GM12864 (cell line): ENCODE results near the gene WDR7.

Source experiments
- DNase-seq: peaks from one replicate; pipeline ENCODE4 v3.0.0-alpha.2; 2011; ENCODE audit warnings: low read depth
- H3K4me3 ChIP-seq: 2 replicates; pipeline ENCODE4 v1.5.1; 2011; ENCODE audit warnings: mild to moderate bottlenecking, low read depth, low read length, control low read depth
- TF ChIP-seq, protein P1 (sequence below): IDR thresholded peaks from 2 replicates; pipeline ENCODE4 v1.5.1; 2011; ENCODE audit warnings: low read depth, mild to moderate bottlenecking, moderate library complexity, low read length, control low read depth, inconsistent platforms; ENCODE audit errors: missing control alignments

WDR7 gene

DNA sequence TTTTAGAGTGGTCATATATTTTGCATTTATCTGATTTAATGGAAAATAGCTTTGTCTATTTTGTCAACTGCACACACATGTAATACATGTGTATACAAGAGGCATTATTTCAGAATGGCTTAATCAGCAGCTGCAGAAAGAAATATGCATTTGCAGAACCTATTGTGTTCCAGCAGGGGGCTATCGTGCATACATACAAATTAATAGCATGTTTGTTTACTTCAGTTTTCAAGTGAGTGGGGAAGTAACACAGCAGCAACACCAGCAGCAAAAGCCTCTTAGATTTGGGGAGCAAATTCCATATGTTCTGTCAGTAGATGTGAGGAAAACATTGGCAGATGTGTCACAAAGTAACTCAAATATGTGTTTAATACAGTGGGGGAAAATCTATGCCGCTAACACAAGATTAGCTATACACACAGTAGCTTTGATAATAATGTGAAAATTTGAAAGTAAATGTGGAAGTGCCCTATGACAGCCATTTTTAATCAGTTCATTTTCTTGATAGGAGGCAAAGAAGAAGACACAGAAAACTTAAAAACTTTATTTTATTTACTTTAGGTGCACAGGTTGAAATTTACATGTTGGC is 218.1 kb downstream of the WDR7 start:
- peak; percentile 37 for DNase-seq
- TF ChIP-seq, protein P1, sequence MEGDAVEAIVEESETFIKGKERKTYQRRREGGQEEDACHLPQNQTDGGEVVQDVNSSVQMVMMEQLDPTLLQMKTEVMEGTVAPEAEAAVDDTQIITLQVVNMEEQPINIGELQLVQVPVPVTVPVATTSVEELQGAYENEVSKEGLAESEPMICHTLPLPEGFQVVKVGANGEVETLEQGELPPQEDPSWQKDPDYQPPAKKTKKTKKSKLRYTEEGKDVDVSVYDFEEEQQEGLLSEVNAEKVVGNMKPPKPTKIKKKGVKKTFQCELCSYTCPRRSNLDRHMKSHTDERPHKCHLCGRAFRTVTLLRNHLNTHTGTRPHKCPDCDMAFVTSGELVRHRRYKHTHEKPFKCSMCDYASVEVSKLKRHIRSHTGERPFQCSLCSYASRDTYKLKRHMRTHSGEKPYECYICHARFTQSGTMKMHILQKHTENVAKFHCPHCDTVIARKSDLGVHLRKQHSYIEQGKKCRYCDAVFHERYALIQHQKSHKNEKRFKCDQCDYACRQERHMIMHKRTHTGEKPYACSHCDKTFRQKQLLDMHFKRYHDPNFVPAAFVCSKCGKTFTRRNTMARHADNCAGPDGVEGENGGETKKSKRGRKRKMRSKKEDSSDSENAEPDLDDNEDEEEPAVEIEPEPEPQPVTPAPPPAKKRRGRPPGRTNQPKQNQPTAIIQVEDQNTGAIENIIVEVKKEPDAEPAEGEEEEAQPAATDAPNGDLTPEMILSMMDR, result peak; percentile 70

DNA sequence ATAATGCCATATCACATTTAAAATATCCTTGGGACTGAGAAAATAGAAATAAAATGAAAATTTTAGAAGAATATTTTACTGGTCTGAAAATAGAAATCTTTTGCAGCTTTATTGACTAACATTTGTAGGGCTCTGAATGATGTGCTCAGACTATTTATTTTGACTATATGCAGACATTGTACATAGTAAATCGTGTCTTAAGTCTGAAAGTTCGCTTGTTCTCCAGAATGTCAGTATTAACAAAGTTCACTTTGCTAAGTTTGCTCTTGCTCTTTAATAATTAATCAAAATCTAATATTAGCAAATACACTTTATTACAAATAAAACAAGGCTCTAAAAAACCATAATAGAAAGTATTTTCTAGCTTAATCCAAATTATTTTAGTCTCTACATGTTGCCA is 219.8 kb downstream of the WDR7 start:
- TF ChIP-seq, protein P1, result no peak
- DNase-seq, result no peak
- no peak overlapping the region for H3K4me3 ChIP-seq

More for the DNA sequence above, 218.1 kb downstream of the WDR7 start:
- no peak overlapping the region for H3K4me3 ChIP-seq

DNA sequence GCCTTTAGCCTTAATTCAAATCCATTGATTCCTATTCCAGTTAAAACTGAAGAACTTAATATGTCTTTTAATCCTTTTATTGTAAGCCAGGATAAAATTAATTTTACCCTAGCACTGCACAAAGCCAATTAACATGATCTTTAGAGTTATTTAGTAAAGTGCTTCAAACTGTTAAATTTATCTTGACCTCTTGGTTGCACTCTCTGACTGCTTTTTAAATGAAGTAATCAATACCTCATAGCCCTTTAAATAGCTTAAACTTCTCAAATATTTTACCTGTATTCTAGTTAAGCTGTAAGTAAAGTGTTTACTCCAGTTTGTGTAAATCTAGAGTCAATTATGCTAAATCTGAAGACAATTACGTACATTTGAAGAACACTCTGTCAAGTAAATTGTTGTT is 221.0 kb downstream of the WDR7 start:
- TF ChIP-seq, protein P1, result no peak
- DNase-seq, result no peak
- H3K4me3 ChIP-seq, result no peak overlapping the region

DNA sequence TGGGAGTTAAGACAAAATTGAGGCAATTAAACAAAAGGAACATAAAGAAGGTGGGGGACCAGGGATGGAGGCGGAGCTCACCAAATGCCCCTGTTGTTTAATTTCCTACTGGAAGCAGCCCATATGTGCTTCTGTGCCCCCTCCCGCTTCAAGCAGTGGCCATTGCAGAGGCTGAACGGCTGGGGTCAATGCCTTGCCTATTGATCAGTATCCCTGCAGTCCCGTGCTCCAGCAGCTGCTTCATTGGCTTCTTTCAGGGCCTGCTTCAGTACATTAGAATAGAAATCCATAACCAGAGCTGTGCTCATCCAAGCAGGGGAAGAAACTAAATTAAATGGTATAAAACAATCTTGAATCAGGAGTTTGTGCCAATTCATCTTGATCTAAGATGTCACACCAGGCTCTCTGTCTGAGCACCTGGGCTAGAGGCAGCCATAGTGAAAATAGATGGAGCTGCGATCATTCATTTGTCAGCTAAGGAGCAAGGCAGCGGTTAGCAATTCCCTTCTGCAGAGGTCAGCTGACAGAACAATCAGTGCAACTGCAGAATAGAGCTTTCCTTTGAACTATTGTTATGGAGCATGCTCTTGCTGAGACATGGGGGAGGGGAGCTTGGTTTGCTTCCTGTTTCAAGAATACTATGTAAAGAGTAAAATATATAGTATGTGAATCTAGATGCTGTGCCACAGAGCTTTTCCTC is 222.4 kb downstream of the WDR7 start:
- H3K4me3 ChIP-seq, result no peak overlapping the region
- no peak for DNase-seq
- TF ChIP-seq, protein P1, result no peak

DNA sequence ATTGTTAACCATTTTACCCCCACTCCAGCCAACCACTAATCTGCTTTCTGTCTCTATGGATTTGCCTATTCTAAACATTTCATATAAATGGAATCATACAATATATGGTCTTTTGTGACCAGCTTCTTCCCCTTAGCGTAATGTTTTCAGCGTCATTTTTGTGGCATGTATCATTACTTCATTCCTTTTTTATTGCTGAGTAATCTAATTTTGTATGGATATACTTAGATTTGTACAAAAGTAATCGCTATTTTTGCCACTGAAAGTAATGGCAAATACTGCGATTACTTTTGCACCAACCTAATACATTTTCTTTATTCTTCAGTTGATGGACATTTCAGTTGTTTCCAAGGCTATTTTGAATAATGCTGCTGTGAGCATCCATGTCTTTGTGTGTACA is 227.6 kb downstream of the WDR7 start:
- TF ChIP-seq, protein P1, result no peak
- H3K4me3 ChIP-seq, result no peak overlapping the region
- no peak for DNase-seq

DNA sequence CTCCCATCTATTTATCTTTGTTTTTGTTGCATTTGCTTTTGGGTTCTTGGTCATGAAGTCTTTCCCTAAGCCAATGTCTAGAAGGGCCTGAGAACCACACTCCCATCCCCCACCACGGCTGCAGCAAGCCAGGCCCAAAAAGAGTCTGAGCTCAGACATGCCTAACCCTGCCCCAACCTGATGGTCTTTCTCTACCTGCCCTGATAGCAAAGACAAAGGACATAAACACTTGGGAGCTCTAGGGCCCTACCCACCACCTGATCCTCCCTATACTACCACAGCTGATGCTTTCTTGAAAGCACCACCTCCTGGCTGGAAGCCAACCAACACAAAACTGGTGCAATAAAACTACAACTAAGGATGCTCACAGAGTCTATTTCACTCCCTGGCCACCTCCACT is 233.4 kb downstream of the WDR7 start:
- no peak overlapping the region for H3K4me3 ChIP-seq
- no peak for DNase-seq
- TF ChIP-seq, protein P1, result no peak

DNA sequence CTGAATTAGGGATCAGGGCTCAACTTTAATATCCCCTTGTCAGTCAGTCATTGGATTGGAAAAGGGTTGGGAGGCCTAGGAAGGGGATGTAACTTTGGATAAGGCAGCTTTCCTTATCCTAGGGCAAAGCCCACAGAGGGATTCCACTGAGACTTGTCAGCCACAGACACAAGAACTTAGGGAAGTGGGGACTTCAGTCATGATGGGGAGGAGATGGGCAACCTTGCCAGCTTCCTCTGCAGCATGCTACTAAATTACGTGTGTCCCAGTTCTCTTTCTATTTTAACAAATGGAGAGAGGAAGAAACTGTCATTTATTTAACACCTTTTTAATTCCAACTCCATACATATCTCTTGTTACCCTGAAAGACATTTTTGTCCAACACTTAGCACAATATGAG is 237.8 kb downstream of the WDR7 start:
- TF ChIP-seq, protein P1, result no peak
- H3K4me3 ChIP-seq, result no peak overlapping the region
- DNase-seq, result no peak
